K562 (cell line): Measurements from ENCODE around the gene RNPEPL1. TPM values are rescaled to one million over a fixed set of nuclear protein-coding genes. Genes with fewer than 3 reads are reported as not detected.

Experiments used
- ATAC-seq: fragments of 200-7000 bp; cut with Tn5 transposase; 3 replicates; pipeline ENCODE4 v1.9.1; 2020; ENCODE audit warnings: moderate library complexity
- BruUV-seq: library from RNA; stranded (reverse); fragments of 400-500 nt; replicated peaks from 2 replicates; lab custom pipeline; 2021; lab: Mats Ljungman, UMichigan
- CTCF ChIA-PET: fragments of 300-600 bp; formaldehyde crosslinking; extraction: SDS; loops from one replicate; lab custom pipeline; 2021; ENCODE audit warnings: low intra/inter-chr PET ratio; lab: Yijun Ruan, JAX
- POLR2A ChIA-PET: fragments of 300-600, 350-650 bp; sonication (Branson Sonifier 250); formaldehyde crosslinking; extraction: SDS; loops from one replicate; lab custom pipeline; 2021; ENCODE audit warnings: antibody characterized with exemption, inconsistent platforms; lab: Yijun Ruan, JAX
- DNase-seq, 4 experiments: peaks; one replicate each; pipeline versions ENCODE4 v3.0.0 to v3.0.0-alpha.2; 2011 to 2018; ENCODE audit warnings: low spot score in 3 of 4, mixed read lengths in 3 of 4; ENCODE audit errors: extremely low read depth in 1 of 4
- FAIRE-seq: peaks from 2 replicates; lab custom pipeline; 2011; peaks lifted over from hg19 to GRCh38; lab: Jason Lieb, UNC
- H2AFZ ChIP-seq: 2 replicates; pipeline ENCODE4 v1.6.0; 2011; ENCODE audit warnings: low read depth, low read length, control low read depth, inconsistent platforms
- H3K27ac ChIP-seq: fragments of 200-600 bp; 3 replicates; pipeline ENCODE4 v1.8.0; 2011; ENCODE audit warnings: low read depth, mild to moderate bottlenecking, control low read depth, inconsistent platforms, low read length, moderate library complexity, mixed read lengths; ENCODE audit errors: extremely low read depth
- H3K27me3 ChIP-seq, 2 experiments: fragments of 300-600 bp in 1 of 2; 2 replicates in 1 of 2; 3 replicates in 1 of 2; pipeline versions ENCODE4 v1.6.0 to v1.8.0; 2011; ENCODE audit warnings: inconsistent platforms in 2 of 2, low read length in 2 of 2, mild to moderate bottlenecking in 1 of 2, mixed read lengths in 1 of 2, moderate library complexity in 1 of 2; ENCODE audit not compliant: control insufficient read depth in 2 of 2, insufficient read depth in 2 of 2
- H3K36me3 ChIP-seq: fragments of 300-600 bp; 3 replicates; pipeline ENCODE4 v1.8.0; 2011; ENCODE audit warnings: mild to moderate bottlenecking, low read length, inconsistent platforms; ENCODE audit not compliant: control insufficient read depth, insufficient read depth
- H3K4me1 ChIP-seq, 2 experiments: fragments of 200-600 bp in 1 of 2; replicated peaks in 1 of 2; 2 replicates in 1 of 2; 3 replicates in 1 of 2; pipeline versions ENCODE4 v1.5.1 to v1.8.0; 2011; ENCODE audit warnings: inconsistent platforms in 2 of 2, low read length in 2 of 2, mild to moderate bottlenecking in 1 of 2, mixed read lengths in 1 of 2, moderate library complexity in 1 of 2; ENCODE audit not compliant: control insufficient read depth in 2 of 2, insufficient read depth in 2 of 2
- H3K4me2 ChIP-seq: 2 replicates; pipeline ENCODE4 v1.6.1; 2011; ENCODE audit warnings: low read length, control low read depth, inconsistent platforms, mixed read lengths; ENCODE audit not compliant: insufficient read depth
- H3K4me3 ChIP-seq: fragments of 200-600 bp; sonication (generic), shearing (Covaris generic); 2 replicates; pipeline ENCODE4 v1.5.1; 2016; ENCODE audit warnings: control low read depth, inconsistent platforms
- H3K79me2 ChIP-seq: fragments of 200-600 bp; 3 replicates; pipeline ENCODE4 v1.8.0; 2011; ENCODE audit warnings: low read length, inconsistent platforms; ENCODE audit not compliant: control insufficient read depth, insufficient read depth
- H3K9ac ChIP-seq, 2 experiments: 2 replicates each; pipeline versions ENCODE4 v1.6.0 to v1.6.1; 2011; ENCODE audit warnings: low read depth in 2 of 2, low read length in 2 of 2, control low read depth in 1 of 2, inconsistent platforms in 1 of 2, mild to moderate bottlenecking in 1 of 2, mixed read lengths in 1 of 2; ENCODE audit not compliant: insufficient read depth in 1 of 2
- H3K9me1 ChIP-seq: one replicate; pipeline ENCODE4 v1.6.0; 2011; ENCODE audit warnings: inconsistent platforms, mild to moderate bottlenecking, low read length, moderate library complexity; ENCODE audit not compliant: control insufficient read depth, insufficient read depth
- H3K9me3 ChIP-seq: replicated peaks from 2 replicates; pipeline ENCODE4 v1.5.1; 2011; ENCODE audit warnings: low read depth, low read length, inconsistent platforms; ENCODE audit not compliant: control insufficient read depth, insufficient read depth
- H4K20me1 ChIP-seq: replicated peaks from 2 replicates; pipeline ENCODE4 v1.6.1; 2011; ENCODE audit warnings: low read length, inconsistent platforms, mixed read lengths; ENCODE audit not compliant: control insufficient read depth, insufficient read depth
- CREB5 ChIP-seq: fragments of 250-450 bp; sonication (Bioruptor Pico); IDR thresholded peaks from 2 replicates; pipeline ENCODE4 v1.5.0; 2020; ENCODE audit warnings: mild to moderate bottlenecking
- CTCF ChIP-seq, 3 experiments: IDR thresholded peaks in 2 of 3; conservative IDR thresholded peaks in 1 of 3; 2 replicates each; pipeline ENCODE4 v1.5.1; 2011 to 2012; ENCODE audit warnings: low read length in 3 of 3, mild to moderate bottlenecking in 3 of 3, control low read depth in 2 of 3, improper control_type of control experiment in 1 of 3, inconsistent platforms in 1 of 3, low read depth in 1 of 3, mixed read lengths in 1 of 3, moderate library complexity in 1 of 3; ENCODE audit not compliant: insufficient read depth in 2 of 3
- CTCFL ChIP-seq: IDR thresholded peaks from 2 replicates; pipeline ENCODE4 v1.6.1; 2011; ENCODE audit warnings: borderline replicate concordance, low read depth, mild to moderate bottlenecking, moderate library complexity, low read length; ENCODE audit not compliant: insufficient read depth, poor library complexity, severe bottlenecking
- HDAC2 ChIP-seq: fragments of 450-650 bp; IDR thresholded peaks from 2 replicates; pipeline ENCODE4 v1.6.1; 2016; ENCODE audit warnings: mild to moderate bottlenecking
- MTA1 ChIP-seq: fragments of 450-650 bp; IDR thresholded peaks from 2 replicates; pipeline ENCODE4 v1.6.1; 2017; ENCODE audit warnings: borderline replicate concordance
- MTA3 ChIP-seq: fragments of 450-650 bp; formaldehyde crosslinking; IDR thresholded peaks from 2 replicates; pipeline ENCODE4 v1.6.1; 2017; ENCODE audit warnings: mild to moderate bottlenecking, borderline replicate concordance
- RAD21 ChIP-seq, 2 experiments: fragments of 250-450 bp in 1 of 2; fragments of 450-650 bp in 1 of 2; sonication (Bioruptor Pico) in 1 of 2; formaldehyde crosslinking in 1 of 2; IDR thresholded peaks in 1 of 2; conservative IDR thresholded peaks in 1 of 2; 2 replicates each; pipeline versions ENCODE4 v1.4.0 to v1.8.0; 2020 to 2022; ENCODE audit warnings: mild to moderate bottlenecking in 2 of 2, moderate library complexity in 1 of 2
- RBM39 ChIP-seq: fragments of 200-400 bp; formaldehyde crosslinking; optimal IDR thresholded peaks from 2 replicates; pipeline ENCODE3; 2018; ENCODE audit warnings: low read depth, low read length
- SMAD2 ChIP-seq: fragments of 150-350 bp; IDR thresholded peaks from 2 replicates; pipeline ENCODE4 v1.6.1; 2014; ENCODE audit warnings: low read depth, mild to moderate bottlenecking, low read length
- WGBS: fragments of 100-300 bp; shearing (Covaris generic); methylation state at CpG from one replicate; pipeline ENCODE4 v1.1.6; 2016; ENCODE audit warnings: low coverage, mixed read lengths; ENCODE audit not compliant: insufficient coverage; ENCODE audit errors: missing lambda C conversion rate; 5-methylcytosine and 5-hydroxymethylcytosine counted together
- in situ Hi-C: fragments of 300-500 bp; cut with MboI; formaldehyde crosslinking; loops from 4 replicates; pipeline ENCODE4 v1.15.0; 2018; ENCODE audit warnings: inconsistent platforms, mixed read lengths
- intact Hi-C: fragments of 100-400 bp; cut with micrococcal nuclease; formaldehyde crosslinking; loops from 2 replicates; pipeline ENCODE4 v1.14.2; 2022
- polyA plus RNA-seq, 8 experiments: library from polyadenylated mRNA; depleted of rRNA in 4 of 8; stranded (reverse) in 5 of 8; unstranded in 3 of 8; fragments of >200 nt; fragmentation: Nextera tagmentation in 2 of 8; fragmentation: Illumina TruSeq in 1 of 8; extraction: Ambion mirVana in 2 of 8; extraction: Trizol in 1 of 8; gene quantifications; 2 replicates each; pipeline versions ENCODE4 v1.2.1 to v1.2.3, GENCODE V29; 2011 to 2014; ENCODE audit warnings: inconsistent platforms in 1 of 8, missing spikeins in 1 of 8
- total RNA-seq, 7 experiments: library from RNA; depleted of rRNA in 6 of 7; stranded (reverse); fragments of >200 nt in 6 of 7; fragmentation: Illumina TruSeq in 2 of 7; extraction: Trizol in 2 of 7; gene quantifications; 2 replicates each; pipeline versions ENCODE4 v1.2.1 to v1.2.3, GENCODE V29; 2011 to 2021; ENCODE audit warnings: low replicate concordance in 1 of 7

Gene RNPEPL1
- total and polyA plus RNA-seq, 9 of the 15 experiments (the other 6 are each of a cell fraction or from before 2014, with no cell fraction given) = 0.07 to 38.7 (median 5.6) TPM

DNA sequence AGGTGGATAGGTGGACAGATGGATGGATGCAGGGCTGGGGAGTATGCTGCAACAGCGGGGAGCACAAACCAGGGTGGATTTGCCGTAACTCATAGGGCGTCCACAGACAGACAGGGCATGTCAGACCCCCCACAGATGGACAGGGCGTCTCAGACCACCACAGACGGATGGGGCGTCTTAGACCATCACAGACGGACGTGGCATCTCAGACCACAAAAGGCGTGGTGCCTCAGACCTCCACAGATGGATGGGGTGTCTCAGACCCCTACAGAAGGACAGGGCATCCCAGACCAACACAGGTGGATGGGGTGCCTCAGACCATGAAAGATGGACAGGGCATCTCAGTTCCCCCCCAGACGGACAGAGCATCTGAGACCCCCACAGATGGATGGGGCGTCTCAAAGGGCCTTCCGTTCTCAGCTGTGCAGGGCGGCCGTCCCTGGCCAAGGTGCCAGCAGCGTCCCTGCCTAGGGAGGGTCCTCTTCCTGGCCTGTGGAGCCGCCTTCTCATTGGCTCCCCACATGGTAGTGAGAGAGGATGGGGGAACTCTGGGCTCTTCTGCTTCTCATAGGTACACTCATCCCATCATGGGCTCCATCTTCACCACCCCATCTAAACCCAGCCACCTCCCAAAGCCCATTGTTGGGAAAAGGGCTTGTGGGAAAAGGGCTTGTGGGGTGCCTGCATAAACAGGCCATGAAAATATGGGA is 12.6 kb upstream of the RNPEPL1 start (continued):
- no peak for TF ChIP-seq HDAC2
- TF ChIP-seq MTA3 = no peak
- TF ChIP-seq MTA1 = no peak
- no peak for TF ChIP-seq CREB5 (CRISPR knock-in tag)

- no peak overlapping the region for H3K4me2 ChIP-seq
- ATAC-seq (peak; percentile 12; the same call in 1 of the 3 replicates), DNase-seq (peak; percentile 27 to 67 (median 34)), FAIRE-seq (peak; percentile 67)
- H3K79me2 ChIP-seq = peaks cover 56% of the 10 kb centered on the region
- no peak overlapping the region for H3K9ac ChIP-seq
- no peak overlapping the region for H2AFZ ChIP-seq
- POLR2A ChIA-PET = interaction anchor here (0.6 kb wide), 2 partner anchors 38 to 49 kb away, joined by 3 read pairs; no protein-coding TSS in a partner anchor
- CTCF ChIA-PET = no interaction called here
- no TSS peak for BruUV-seq
- no peaks in the 10 kb centered on the region for H3K27me3 ChIP-seq
- in situ Hi-C loops = no loop called here
- peak in 1 of 2 experiments; percentile 27; a peak in 2 of 4 replicates for TF ChIP-seq RAD21 (CRISPR knock-in tag; conservative IDR thresholded peaks at IDR 0.05 in 1 of 2, IDR thresholded peaks at IDR 0.05 in 1 of 2)
- TF ChIP-seq CTCF (IDR thresholded peaks at IDR 0.05 in 2 of 3, conservative IDR thresholded peaks at IDR 0.05 in 1 of 3; ENCODE audit: insufficient read depth in 2 of 3, low read depth in 1 of 3, low read length in 3 of 3) = peak; percentile 47 to 72 (median 61)
- TF ChIP-seq SMAD2 = no peak
- TF ChIP-seq CTCFL = peak; percentile 59
- no peak for TF ChIP-seq RBM39
- TF ChIP-seq, all 486 proteins: peak for 3
- intact Hi-C loops = no loop called here
- peaks cover 3% of the 10 kb centered on the region; the same call in 1 of the 2 replicates for H3K9me3 ChIP-seq
- 48% methylated on average over 9 of the region's 9 CpGs for WGBS
- H4K20me1 ChIP-seq = no peaks in the 10 kb centered on the region
- H3K4me1 ChIP-seq = peaks cover 9 to 34% of the 10 kb centered on the region in 2 experiments; a peak in 4 of 5 replicates
- peaks cover 44% of the 10 kb centered on the region for H3K36me3 ChIP-seq
- no peaks in the 10 kb centered on the region for H3K9me1 ChIP-seq
- no peak overlapping the region for H3K27ac ChIP-seq
- H3K4me3 ChIP-seq = no peak overlapping the region
Observed at GRCh38 chr2:240556553-240557100, 11.7 kb upstream of the RNPEPL1 start.
